K562 (cell line): ENCODE measurements around the gene TRMT10B. TPM values are rescaled to one million over a fixed set of nuclear protein-coding genes. Genes with fewer than 3 reads are reported as not detected.

Experiments
- ATF4 ChIP-seq: fragments of 450-650 bp; formaldehyde crosslinking; IDR thresholded peaks from 2 replicates; pipeline ENCODE4 v1.4.0; 2022; ENCODE audit warnings: mild to moderate bottlenecking, moderate library complexity
- CREB3L1 ChIP-seq: fragments of 450-650 bp; IDR thresholded peaks from 2 replicates; pipeline ENCODE4 v1.6.1; 2014; ENCODE audit warnings: low read depth, mild to moderate bottlenecking, moderate library complexity, borderline replicate concordance
- E2F3 ChIP-seq: fragments of 250-450 bp; sonication (Bioruptor Pico); IDR thresholded peaks from 2 replicates; pipeline ENCODE4 v1.4.0; 2020; ENCODE audit warnings: mild to moderate bottlenecking
- HDAC6 ChIP-seq: IDR thresholded peaks from 2 replicates; pipeline ENCODE4 v1.6.1; 2012; ENCODE audit warnings: low read depth, mild to moderate bottlenecking, control low read depth, inconsistent platforms, low read length, moderate library complexity
- HDAC8 ChIP-seq: fragments of 450-650 bp; IDR thresholded peaks from 2 replicates; pipeline ENCODE4 v1.6.1; 2016; ENCODE audit warnings: mild to moderate bottlenecking, missing genetic modification characterization, moderate library complexity, missing compliant biosample characterization
- MITF ChIP-seq: IDR thresholded peaks from 2 replicates; pipeline ENCODE4 v1.6.1; 2014; ENCODE audit warnings: antibody characterized with exemption
- NCOA6 ChIP-seq: fragments of 450-650 bp; IDR thresholded peaks from 2 replicates; pipeline ENCODE4 v1.6.1; 2017; ENCODE audit warnings: mild to moderate bottlenecking
- POLR2AphosphoS5 ChIP-seq: IDR thresholded peaks from 2 replicates; pipeline ENCODE4 v1.6.1; 2011; ENCODE audit warnings: mild to moderate bottlenecking, low read depth, low read length, moderate library complexity; ENCODE audit not compliant: control insufficient read depth, insufficient read depth
- RBM39 ChIP-seq: fragments of 200-400 bp; formaldehyde crosslinking; optimal IDR thresholded peaks from 2 replicates; pipeline ENCODE3; 2018; ENCODE audit warnings: low read depth, low read length
- RFX1 ChIP-seq: fragments of 450-650 bp; IDR thresholded peaks from 2 replicates; pipeline ENCODE4 v1.6.1; 2016; ENCODE audit warnings: mild to moderate bottlenecking, moderate library complexity
- RUNX1 ChIP-seq: sonication (generic); IDR thresholded peaks from 2 replicates; pipeline ENCODE4 v1.6.1; 2016; ENCODE audit warnings: antibody characterized with exemption, low read depth
- SAP30 ChIP-seq: fragments of 200-600 bp; sonication (generic); IDR thresholded peaks from 2 replicates; pipeline ENCODE4 v1.6.1; 2012; ENCODE audit warnings: borderline replicate concordance, low read depth, mild to moderate bottlenecking, moderate library complexity, low read length, control low read depth, inconsistent platforms; ENCODE audit not compliant: insufficient read depth, poor library complexity, severe bottlenecking
- SIX5 ChIP-seq, 2 experiments: IDR thresholded peaks; 2 replicates each; pipeline ENCODE4 v1.6.1; 2011; ENCODE audit warnings: low read length in 2 of 2, borderline replicate concordance in 1 of 2, low read depth in 1 of 2, mild to moderate bottlenecking in 1 of 2, moderate library complexity in 1 of 2; ENCODE audit not compliant: insufficient read depth in 1 of 2
- TCF7 ChIP-seq: sonication (generic); IDR thresholded peaks from 2 replicates; pipeline ENCODE4 v1.6.1; 2016; ENCODE audit warnings: antibody characterized with exemption, borderline replicate concordance
- TRIM28 ChIP-seq: fragments of 450-650 bp; IDR thresholded peaks from 2 replicates; pipeline ENCODE4 v1.6.1; 2017
- TSHZ1 ChIP-seq: fragments of 250-450 bp; sonication (Bioruptor Pico); IDR thresholded peaks from 2 replicates; pipeline ENCODE4 v1.4.0; 2020; ENCODE audit warnings: mild to moderate bottlenecking, moderate library complexity
- ZNF23 ChIP-seq: fragments of 250-450 bp; sonication (Bioruptor Pico); IDR thresholded peaks from 2 replicates; pipeline ENCODE4 v1.4.0; 2020; ENCODE audit warnings: mild to moderate bottlenecking
- ZNF277 ChIP-seq: fragments of 250-450 bp; sonication (Bioruptor Pico); IDR thresholded peaks from 2 replicates; pipeline ENCODE4 v1.8.0; 2022; ENCODE audit warnings: inconsistent platforms, mild to moderate bottlenecking, moderate library complexity, borderline replicate concordance
- polyA plus RNA-seq, 8 experiments: library from polyadenylated mRNA; depleted of rRNA in 4 of 8; stranded (reverse) in 5 of 8; unstranded in 3 of 8; fragments of >200 nt; fragmentation: Nextera tagmentation in 2 of 8; fragmentation: Illumina TruSeq in 1 of 8; extraction: Ambion mirVana in 2 of 8; extraction: Trizol in 1 of 8; gene quantifications; 2 replicates each; pipeline versions ENCODE4 v1.2.1 to v1.2.3, GENCODE V29; 2011 to 2014; ENCODE audit warnings: inconsistent platforms in 1 of 8, missing spikeins in 1 of 8
- total RNA-seq, 7 experiments: library from RNA; depleted of rRNA in 6 of 7; stranded (reverse); fragments of >200 nt in 6 of 7; fragmentation: Illumina TruSeq in 2 of 7; extraction: Trizol in 2 of 7; gene quantifications; 2 replicates each; pipeline versions ENCODE4 v1.2.1 to v1.2.3, GENCODE V29; 2011 to 2021; ENCODE audit warnings: low replicate concordance in 1 of 7

TRMT10B gene
- total and polyA plus RNA-seq, 9 of the 15 experiments (the other 6 are each of a cell fraction or from before 2014, with no cell fraction given), result 2.9 to 13.4 (median 7.0) TPM

- no peak for TF ChIP-seq ZNF23 (CRISPR knock-in tag)
- no peak; the same call in 1 of the 2 replicates for TF ChIP-seq TRIM28
- TF ChIP-seq SIX5 (IDR thresholded peaks at IDR 0.05; ENCODE audit: borderline replicate concordance in 1 of 2, insufficient read depth in 1 of 2, low read depth in 1 of 2, low read length in 2 of 2), result peak; percentile 57 to 59; a peak in 3 of 4 replicates
- TF ChIP-seq ATF4 (CRISPR knock-in tag), result no peak
- no peak for TF ChIP-seq NCOA6
- no peak for TF ChIP-seq HDAC6
- TF ChIP-seq E2F3 (CRISPR knock-in tag), result no peak
- TF ChIP-seq TSHZ1 (CRISPR knock-in tag), result 0 out of 2 replicates have a peak, but pooled peaks have one; percentile 29
- peak; percentile 90; the same call in 1 of the 2 replicates for TF ChIP-seq RUNX1
- no peak for TF ChIP-seq ZNF277 (CRISPR knock-in tag)
- no peak for TF ChIP-seq RFX1
- no peak for TF ChIP-seq TCF7
- peak; percentile 92 for TF ChIP-seq POLR2AphosphoS5
- no peak for TF ChIP-seq RBM39
- no peak for TF ChIP-seq CREB3L1
- TF ChIP-seq HDAC8 (tag), result 0 out of 2 replicates have a peak, but pooled peaks have one; percentile 15
- TF ChIP-seq SAP30, result no peak
- TF ChIP-seq MITF, result peak; percentile 47; the same call in 1 of the 2 replicates
Measured at GRCh38 chr9:37800631-37801286, 47.2 kb downstream of the TRMT10B start, which contains the start of gene DCAF10 (continued).
